GM12878 (cell line): ENCODE measurements around the gene RANGRF. TPM values are rescaled to one million over a fixed set of nuclear protein-coding genes. Genes with fewer than 3 reads are reported as not detected.

ENCODE experiments used
- CBFB ChIP-seq: IDR thresholded peaks from 2 replicates; pipeline ENCODE4 v1.6.1; 2016; ENCODE audit warnings: antibody characterized with exemption, low read depth
- FOS ChIP-seq: IDR thresholded peaks from 3 replicates; pipeline ENCODE4 v1.6.1; 2011; ENCODE audit warnings: borderline replicate concordance; ENCODE audit not compliant: insufficient read length; ENCODE audit errors: extremely low read depth
- FOXK2 ChIP-seq: fragments of 450-650 bp; IDR thresholded peaks from 2 replicates; pipeline ENCODE4 v1.6.1; 2017; ENCODE audit warnings: mild to moderate bottlenecking, moderate library complexity
- KLF5 ChIP-seq: fragments of 450-650 bp; IDR thresholded peaks from 2 replicates; pipeline ENCODE4 v1.6.1; 2014; ENCODE audit warnings: mild to moderate bottlenecking; ENCODE audit not compliant: partially characterized antibody
- LARP7 ChIP-seq: fragments of 450-650 bp; IDR thresholded peaks from 2 replicates; pipeline ENCODE4 v1.6.1; 2017; ENCODE audit warnings: mild to moderate bottlenecking
- NBN ChIP-seq: fragments of 450-650 bp; IDR thresholded peaks from 2 replicates; pipeline ENCODE4 v1.6.1; 2016
- NFXL1 ChIP-seq: fragments of 450-650 bp; IDR thresholded peaks from 2 replicates; pipeline ENCODE4 v1.6.1; 2017; ENCODE audit warnings: antibody characterized with exemption, mild to moderate bottlenecking, borderline replicate concordance
- NFYB ChIP-seq: IDR thresholded peaks from 2 replicates; pipeline ENCODE4 v1.6.1; 2011; ENCODE audit warnings: low read depth, mild to moderate bottlenecking, low read length, improper control_type of control experiment, moderate library complexity; ENCODE audit not compliant: insufficient read depth
- RAD21 ChIP-seq: IDR thresholded peaks from 2 replicates; pipeline ENCODE4 v1.6.1; 2011; ENCODE audit warnings: mild to moderate bottlenecking, low read depth, low read length, moderate library complexity; ENCODE audit not compliant: insufficient read depth
- STAT3 ChIP-seq: IDR thresholded peaks from 2 replicates; pipeline ENCODE4 v1.6.1; 2011; ENCODE audit warnings: low read depth, low read length, improper control_type of control experiment
- polyA plus RNA-seq, 11 experiments: library from polyadenylated mRNA; depleted of rRNA in 4 of 11; unstranded in 6 of 11; stranded (reverse) in 5 of 11; fragments of >200 nt; fragmentation: Nextera tagmentation in 4 of 11; fragmentation: Illumina TruSeq in 1 of 11; extraction: Ambion mirVana in 4 of 11; extraction: Trizol in 1 of 11; gene quantifications; 1 replicate in 1 of 11; 2 replicates in 10 of 11; pipeline versions ENCODE4 v1.2.1 to v1.2.3, GENCODE V29; 2011 to 2016; ENCODE audit warnings: inconsistent platforms in 2 of 11, missing spikeins in 2 of 11, low read depth in 1 of 11
- total RNA-seq, 4 experiments: library from RNA; depleted of rRNA in 3 of 4; stranded (reverse); fragments of >200 nt in 3 of 4; fragmentation: Illumina TruSeq in 1 of 4; extraction: Trizol in 1 of 4; gene quantifications; 2 replicates each; pipeline versions ENCODE4 v1.2.1 to v1.2.3, GENCODE V29; 2013 to 2021
- TF ChIP-seq, protein P1 (sequence below), 3 experiments: IDR thresholded peaks in 2 of 3; conservative IDR thresholded peaks in 1 of 3; 2 replicates each; pipeline ENCODE4 v1.5.1; 2011; ENCODE audit warnings: low read depth in 3 of 3, low read length in 3 of 3, mild to moderate bottlenecking in 3 of 3, control low read depth in 2 of 3, moderate library complexity in 2 of 3, inconsistent platforms in 1 of 3, mixed read lengths in 1 of 3; ENCODE audit not compliant: control insufficient read depth in 2 of 3, insufficient read depth in 1 of 3; ENCODE audit errors: extremely low read depth in 1 of 3
- TF ChIP-seq, protein P2 (sequence below): fragments of 450-650 bp; IDR thresholded peaks from 2 replicates; pipeline ENCODE4 v1.6.1; 2017; ENCODE audit warnings: antibody characterized with exemption, mild to moderate bottlenecking, moderate library complexity

RANGRF gene
- total and polyA plus RNA-seq, 10 of the 15 experiments (the other 5 are each of a cell fraction or from before 2014, with no cell fraction given), result 30.1 to 181 (median 61.4) TPM

DNA sequence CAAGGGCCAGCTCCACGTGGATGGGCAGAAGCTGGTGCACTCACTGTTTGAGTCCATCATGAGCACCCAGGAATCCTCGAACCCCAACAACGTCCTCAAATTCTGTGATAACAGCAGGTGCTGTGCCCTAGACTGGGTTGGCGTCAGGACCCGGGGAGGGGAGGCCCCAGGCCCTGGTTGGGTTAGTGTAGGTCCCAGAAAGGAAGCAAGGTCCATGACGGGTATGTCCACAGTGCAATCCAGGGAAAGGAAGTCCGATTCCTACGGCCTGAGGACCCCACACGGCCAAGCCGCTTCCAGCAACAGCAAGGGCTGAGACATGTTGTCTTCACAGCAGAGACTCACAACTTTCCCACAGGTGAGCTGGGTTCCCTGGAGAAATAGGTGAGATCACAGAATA is 32.2 kb upstream of the RANGRF start (continued):
- TF ChIP-seq, protein P1, sequence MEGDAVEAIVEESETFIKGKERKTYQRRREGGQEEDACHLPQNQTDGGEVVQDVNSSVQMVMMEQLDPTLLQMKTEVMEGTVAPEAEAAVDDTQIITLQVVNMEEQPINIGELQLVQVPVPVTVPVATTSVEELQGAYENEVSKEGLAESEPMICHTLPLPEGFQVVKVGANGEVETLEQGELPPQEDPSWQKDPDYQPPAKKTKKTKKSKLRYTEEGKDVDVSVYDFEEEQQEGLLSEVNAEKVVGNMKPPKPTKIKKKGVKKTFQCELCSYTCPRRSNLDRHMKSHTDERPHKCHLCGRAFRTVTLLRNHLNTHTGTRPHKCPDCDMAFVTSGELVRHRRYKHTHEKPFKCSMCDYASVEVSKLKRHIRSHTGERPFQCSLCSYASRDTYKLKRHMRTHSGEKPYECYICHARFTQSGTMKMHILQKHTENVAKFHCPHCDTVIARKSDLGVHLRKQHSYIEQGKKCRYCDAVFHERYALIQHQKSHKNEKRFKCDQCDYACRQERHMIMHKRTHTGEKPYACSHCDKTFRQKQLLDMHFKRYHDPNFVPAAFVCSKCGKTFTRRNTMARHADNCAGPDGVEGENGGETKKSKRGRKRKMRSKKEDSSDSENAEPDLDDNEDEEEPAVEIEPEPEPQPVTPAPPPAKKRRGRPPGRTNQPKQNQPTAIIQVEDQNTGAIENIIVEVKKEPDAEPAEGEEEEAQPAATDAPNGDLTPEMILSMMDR (IDR thresholded peaks at IDR 0.05 in 2 of 3, conservative IDR thresholded peaks at IDR 0.05 in 1 of 3; ENCODE audit: control insufficient read depth in 2 of 3, extremely low read depth in 1 of 3, insufficient read depth in 1 of 3, low read depth in 3 of 3, low read length in 3 of 3), result no peak
- TF ChIP-seq FOS (no peak), NBN (no peak), STAT3 (no peak), NFYB (no peak), NFXL1 (no peak), RAD21 (no peak), KLF5 (no peak), CBFB (no peak), LARP7 (no peak), FOXK2 (no peak)
- TF ChIP-seq, protein P2, sequence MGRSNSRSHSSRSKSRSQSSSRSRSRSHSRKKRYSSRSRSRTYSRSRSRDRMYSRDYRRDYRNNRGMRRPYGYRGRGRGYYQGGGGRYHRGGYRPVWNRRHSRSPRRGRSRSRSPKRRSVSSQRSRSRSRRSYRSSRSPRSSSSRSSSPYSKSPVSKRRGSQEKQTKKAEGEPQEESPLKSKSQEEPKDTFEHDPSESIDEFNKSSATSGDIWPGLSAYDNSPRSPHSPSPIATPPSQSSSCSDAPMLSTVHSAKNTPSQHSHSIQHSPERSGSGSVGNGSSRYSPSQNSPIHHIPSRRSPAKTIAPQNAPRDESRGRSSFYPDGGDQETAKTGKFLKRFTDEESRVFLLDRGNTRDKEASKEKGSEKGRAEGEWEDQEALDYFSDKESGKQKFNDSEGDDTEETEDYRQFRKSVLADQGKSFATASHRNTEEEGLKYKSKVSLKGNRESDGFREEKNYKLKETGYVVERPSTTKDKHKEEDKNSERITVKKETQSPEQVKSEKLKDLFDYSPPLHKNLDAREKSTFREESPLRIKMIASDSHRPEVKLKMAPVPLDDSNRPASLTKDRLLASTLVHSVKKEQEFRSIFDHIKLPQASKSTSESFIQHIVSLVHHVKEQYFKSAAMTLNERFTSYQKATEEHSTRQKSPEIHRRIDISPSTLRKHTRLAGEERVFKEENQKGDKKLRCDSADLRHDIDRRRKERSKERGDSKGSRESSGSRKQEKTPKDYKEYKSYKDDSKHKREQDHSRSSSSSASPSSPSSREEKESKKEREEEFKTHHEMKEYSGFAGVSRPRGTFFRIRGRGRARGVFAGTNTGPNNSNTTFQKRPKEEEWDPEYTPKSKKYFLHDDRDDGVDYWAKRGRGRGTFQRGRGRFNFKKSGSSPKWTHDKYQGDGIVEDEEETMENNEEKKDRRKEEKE, result no peak
- TF ChIP-seq, all 136 proteins: peak for 0
